ENCODE results near the gene ERI2. TPM values are rescaled to one million over a fixed set of nuclear protein-coding genes. Genes with fewer than 3 reads are reported as not detected.

ERI2 gene
- total RNA-seq, 1 experiment from 2014 or later, result 22.4 TPM

- H3K14ac ChIP-seq (ENCODE audit: insufficient read depth, low read length), result no peak overlapping the region
- no CpG with 5 or more reads among the region's 2 CpGs for WGBS (ENCODE audit: extremely low coverage, insufficient read length, low lambda C conversion rate)
- H3K4me1 ChIP-seq (ENCODE audit: insufficient read depth, low read length), result no peaks in the 10 kb centered on the region
Observed at GRCh38 chr16:20798364-20798763, 7.9 kb downstream of the ERI2 start.

More at GRCh38 chr16:20798364-20798763, 7.9 kb downstream of the ERI2 start:
- Histone ChIP-seq H2BK120ac (ENCODE audit: low read depth, low read length, poor library complexity, severe bottlenecking) (no peak overlapping the region), H3K27ac (ENCODE audit: insufficient read length, low read depth, low read length) (no peak overlapping the region), H3K18ac (ENCODE audit: insufficient read length, low read depth, low read length) (no peak overlapping the region), H3K9ac (ENCODE audit: extremely low read depth, insufficient read length, low read length) (no peak overlapping the region), H3K9me3 (ENCODE audit: control insufficient read depth, low read depth, low read length) (no peaks in the 10 kb centered on the region), H3K79me2 (ENCODE audit: insufficient read depth, low read length) (no peaks in the 10 kb centered on the region), H3K23me2 (ENCODE audit: insufficient read length, low read depth, low read length, poor library complexity, severe bottlenecking) (no peaks in the 10 kb centered on the region), H3K27me3 (ENCODE audit: insufficient read depth, low read length) (no peaks in the 10 kb centered on the region), H2BK15ac (ENCODE audit: low read depth, low read length) (no peak overlapping the region), H2AK5ac (ENCODE audit: insufficient read length, low read length) (no peak overlapping the region), H3T11ph (ENCODE audit: low read length) (no peak overlapping the region), H3K4me2 (ENCODE audit: insufficient read depth, insufficient read length, low read length) (no peak overlapping the region), H2BK20ac (ENCODE audit: low read depth, low read length, poor library complexity, severe bottlenecking) (no peak overlapping the region), H2AFZ (ENCODE audit: low read length) (no peak overlapping the region), H3K56ac (ENCODE audit: insufficient read length, low read depth, low read length) (no peak overlapping the region), H2BK12ac (ENCODE audit: insufficient read length, low read depth, low read length) (no peak overlapping the region), H4K20me1 (ENCODE audit: control insufficient read depth, insufficient read depth, insufficient read length) (no peaks in the 10 kb centered on the region), H4K8ac (replicated peaks; ENCODE audit: insufficient read length, low read depth, low read length) (no peak overlapping the region), H3K23ac (ENCODE audit: insufficient read length, low read depth, low read length) (no peak overlapping the region), H4K5ac (ENCODE audit: insufficient read length, low read depth, low read length) (no peak overlapping the region), H2BK5ac (ENCODE audit: insufficient read length, low read length) (no peak overlapping the region), H3K79me1 (ENCODE audit: insufficient read depth, low read depth, low read length, poor library complexity, severe bottlenecking) (no peaks in the 10 kb centered on the region), H3K4ac (ENCODE audit: low read depth, low read length) (no peak overlapping the region), H4K91ac (ENCODE audit: insufficient read length, low read depth, low read length) (no peak overlapping the region)
- Mint-ChIP-seq H3K4me3 (no peak overlapping the region), H3K9me3 (no peaks in the 10 kb centered on the region), H3K4me1 (no peaks in the 10 kb centered on the region), H3K27me3 (ENCODE audit: low read depth) (no peaks in the 10 kb centered on the region), H3K36me3 (ENCODE audit: insufficient read depth in 1 of 3, low read depth in 3 of 3) (peaks cover 0 to 21% (median 19%) of the 10 kb centered on the region in 3 experiments; a peak in 5 of 7 replicates), H3K27ac (no peak overlapping the region)
- DNase-seq, result no peak
- TF ChIP-seq CTCF (conservative IDR thresholded peaks at IDR 0.05), result no peak

Measured in H9 (cell line).